Fibroblast of mammary gland (primary cell): ENCODE measurements around the gene HUS1.
"Not testable (repeated sequence)": the region's sequence is repeated elsewhere in the genome, so short reads cannot be mapped to it uniquely, and the experiment has no call there.

Experiments used
- DNase-seq: peaks from one replicate; pipeline ENCODE4 v3.0.0-alpha.2; 2010; ENCODE audit warnings: low read depth
- H3K4me3 ChIP-seq: 2 replicates; pipeline ENCODE4 v1.5.1; 2011; ENCODE audit warnings: low read depth, mild to moderate bottlenecking, low read length, moderate library complexity; ENCODE audit not compliant: control insufficient read depth
- TF ChIP-seq, protein P1 (sequence below): conservative IDR thresholded peaks from 2 replicates; pipeline ENCODE4 v1.5.1; 2011; ENCODE audit warnings: low read depth, low read length, inconsistent platforms; ENCODE audit not compliant: control insufficient read depth, insufficient read depth

HUS1 gene

GRCh38 chr7:48011323-48011722, 31.9 kb upstream of the HUS1 start:
- TF ChIP-seq, protein P1, sequence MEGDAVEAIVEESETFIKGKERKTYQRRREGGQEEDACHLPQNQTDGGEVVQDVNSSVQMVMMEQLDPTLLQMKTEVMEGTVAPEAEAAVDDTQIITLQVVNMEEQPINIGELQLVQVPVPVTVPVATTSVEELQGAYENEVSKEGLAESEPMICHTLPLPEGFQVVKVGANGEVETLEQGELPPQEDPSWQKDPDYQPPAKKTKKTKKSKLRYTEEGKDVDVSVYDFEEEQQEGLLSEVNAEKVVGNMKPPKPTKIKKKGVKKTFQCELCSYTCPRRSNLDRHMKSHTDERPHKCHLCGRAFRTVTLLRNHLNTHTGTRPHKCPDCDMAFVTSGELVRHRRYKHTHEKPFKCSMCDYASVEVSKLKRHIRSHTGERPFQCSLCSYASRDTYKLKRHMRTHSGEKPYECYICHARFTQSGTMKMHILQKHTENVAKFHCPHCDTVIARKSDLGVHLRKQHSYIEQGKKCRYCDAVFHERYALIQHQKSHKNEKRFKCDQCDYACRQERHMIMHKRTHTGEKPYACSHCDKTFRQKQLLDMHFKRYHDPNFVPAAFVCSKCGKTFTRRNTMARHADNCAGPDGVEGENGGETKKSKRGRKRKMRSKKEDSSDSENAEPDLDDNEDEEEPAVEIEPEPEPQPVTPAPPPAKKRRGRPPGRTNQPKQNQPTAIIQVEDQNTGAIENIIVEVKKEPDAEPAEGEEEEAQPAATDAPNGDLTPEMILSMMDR: no peak
- H3K4me3 ChIP-seq: no peak overlapping the region
- DNase-seq: no peak

DNA sequence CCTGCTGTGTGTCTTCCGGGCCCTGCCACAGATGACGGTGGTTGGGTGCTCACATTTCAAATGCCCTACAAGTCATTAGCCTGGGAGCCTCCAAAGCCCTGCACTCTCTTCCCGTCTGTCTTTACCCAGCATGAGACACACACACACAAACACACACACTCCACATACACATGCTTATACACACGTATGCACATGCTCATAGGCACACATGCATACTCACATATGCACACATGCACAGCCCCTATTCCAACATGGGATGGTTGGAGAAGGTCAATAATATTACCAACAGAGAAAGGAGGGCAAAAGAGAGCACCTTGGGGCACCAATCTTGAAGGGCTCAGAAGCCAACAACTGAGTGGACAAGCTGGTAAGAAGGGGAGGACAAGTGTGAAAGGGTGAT, 30.5 kb upstream of the HUS1 start:
- no peak overlapping the region for H3K4me3 ChIP-seq
- DNase-seq: no peak
- TF ChIP-seq, protein P1: no peak

DNA sequence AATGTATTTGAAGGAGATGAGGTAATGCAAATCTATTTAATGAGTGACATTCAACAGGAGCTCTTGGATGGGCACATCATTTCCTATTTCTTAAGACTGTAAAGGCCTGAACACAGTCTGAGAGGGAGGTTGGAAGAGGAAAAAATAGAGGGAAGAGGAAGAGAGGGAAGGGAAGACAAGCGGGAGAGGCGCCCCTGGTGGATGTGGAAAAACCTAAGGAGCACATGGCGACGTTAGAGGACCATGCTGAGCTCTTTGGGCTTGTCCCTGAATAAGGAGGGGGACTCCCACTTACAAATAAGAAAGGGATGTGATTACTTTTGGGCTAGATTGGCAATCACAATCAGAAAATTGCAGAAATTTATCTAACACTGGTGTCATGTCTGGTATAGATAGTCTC, 29.8 kb upstream of the HUS1 start:
- TF ChIP-seq, protein P1: no peak
- H3K4me3 ChIP-seq: no peak overlapping the region
- DNase-seq: no peak

DNA sequence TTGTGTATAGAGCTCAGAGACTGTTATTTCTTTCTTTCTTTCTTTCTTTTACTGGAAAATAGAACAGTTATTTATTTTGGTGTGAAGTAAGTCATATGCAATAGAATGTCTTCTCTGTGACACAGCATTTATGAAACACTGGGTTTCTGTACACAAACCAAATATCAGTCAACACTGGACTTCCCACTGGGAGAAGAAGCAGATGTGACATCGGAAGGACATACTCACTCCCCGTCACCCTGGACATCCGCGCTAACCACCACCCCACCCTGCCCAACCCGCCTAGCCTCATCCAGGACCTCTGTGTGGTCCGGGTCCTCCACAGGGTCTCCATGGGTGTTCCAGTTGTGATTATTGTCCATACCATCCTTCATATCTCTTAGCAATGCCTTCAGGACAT, 27.5 kb upstream of the HUS1 start:
- TF ChIP-seq, protein P1: no peak
- DNase-seq: no peak
- H3K4me3 ChIP-seq: no peak overlapping the region

DNA sequence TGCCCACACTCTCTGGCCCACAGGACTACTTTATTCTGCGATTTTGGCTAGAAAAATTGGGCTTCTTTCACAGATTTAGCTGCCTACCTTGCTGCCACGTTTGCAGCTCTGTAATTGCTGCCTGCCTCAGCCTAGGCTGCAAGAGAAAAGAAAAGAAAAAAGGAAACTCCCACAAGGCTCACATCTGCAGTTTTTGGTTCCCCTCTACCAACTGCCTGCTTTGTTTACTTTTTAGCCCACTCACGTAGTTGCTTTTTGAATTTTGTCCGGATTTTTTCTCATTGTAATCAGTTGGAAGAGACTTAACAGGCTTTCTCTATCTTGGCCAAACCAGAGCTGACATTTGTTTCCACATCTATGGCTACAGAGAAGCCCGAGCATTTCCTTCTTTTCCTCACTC, 25.2 kb upstream of the HUS1 start:
- no peak for DNase-seq
- TF ChIP-seq, protein P1: no peak

GRCh38 chr7:48004032-48004431, 24.6 kb upstream of the HUS1 start:
- H3K4me3 ChIP-seq: no peak overlapping the region
- TF ChIP-seq, protein P1: no peak
- DNase-seq: no peak

More for the DNA sequence above, 25.2 kb upstream of the HUS1 start:
- H3K4me3 ChIP-seq: no peak overlapping the region

DNA sequence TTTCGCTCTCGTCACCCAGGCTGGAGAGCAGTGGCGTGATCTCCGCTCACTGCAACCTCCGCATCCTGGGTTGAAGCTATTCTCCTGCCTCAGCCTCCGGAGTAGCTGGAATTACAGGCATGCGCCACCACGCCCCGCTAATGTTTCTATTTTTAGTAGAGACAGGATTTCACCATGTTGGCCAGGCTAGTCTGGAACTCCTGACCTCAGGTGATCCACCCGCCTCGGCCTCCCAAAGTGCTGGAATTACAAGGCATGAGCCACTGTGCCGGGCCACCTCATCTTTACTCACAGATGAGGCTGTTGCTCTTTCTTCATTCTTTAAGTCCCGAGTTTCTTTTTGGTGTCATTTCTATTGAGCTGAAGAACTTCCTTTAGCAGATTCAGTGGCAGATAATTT, 20.7 kb upstream of the HUS1 start:
- not testable (repeated sequence) for H3K4me3 ChIP-seq
- DNase-seq: peak; percentile 56

DNA sequence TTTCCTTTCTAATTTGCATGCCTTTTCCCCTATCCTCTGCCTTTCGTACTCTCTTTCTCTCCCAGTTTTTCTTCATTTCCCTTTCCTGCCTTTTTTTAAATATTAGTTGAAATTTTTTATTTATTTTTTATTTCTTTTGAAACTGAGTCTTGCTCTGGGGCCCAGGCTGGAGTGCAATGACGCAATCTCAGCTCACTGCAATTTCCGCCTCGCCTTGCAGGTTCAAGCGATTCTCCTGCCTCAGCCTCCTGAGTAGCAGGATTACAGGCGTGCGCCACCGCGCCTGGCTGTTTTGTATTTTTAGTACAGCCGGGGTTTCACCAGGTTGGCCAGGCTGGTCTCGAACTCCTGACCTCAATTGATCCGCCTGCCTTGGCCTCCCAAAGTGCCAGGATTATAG, 20.0 kb upstream of the HUS1 start:
- H3K4me3 ChIP-seq: no peak overlapping the region
- DNase-seq: no peak
- TF ChIP-seq, protein P1: no peak
